Right atrium auricular region (tissue), 2 donors: ENCODE results near the gene MACROH2A1. TPM values are rescaled to one million over a fixed set of nuclear protein-coding genes. Genes with fewer than 3 reads are reported as not detected.

Experiments
- DNase-seq: peaks from one replicate; pipeline ENCODE4 v3.0.0-alpha.2; 2019; ENCODE audit warnings: low spot score
- H3K27ac ChIP-seq, 2 donors: fragments of 200-600 bp; sonication (generic); 1 replicate in 1 of 2; 2 replicates in 1 of 2; pipeline ENCODE4 v1.5.1; 2016 to 2019
- H3K27me3 ChIP-seq, 2 donors: fragments of 200-600 bp; sonication (generic); one replicate each; pipeline versions ENCODE4 v1.5.1 to v1.6.0; 2017 to 2019
- H3K36me3 ChIP-seq: fragments of 200-600 bp; sonication (generic); one replicate; pipeline ENCODE4 v1.5.1; 2016
- H3K4me1 ChIP-seq, 2 donors: fragments of 200-600 bp; sonication (generic); one replicate each; pipeline versions ENCODE4 v1.5.1 to v1.6.0; 2017 to 2019
- H3K4me3 ChIP-seq, 2 donors: fragments of 200-600 bp; sonication (generic); 1 replicate in 1 of 2; 2 replicates in 1 of 2; pipeline ENCODE4 v1.5.1; 2017 to 2019; ENCODE audit warnings: mild to moderate bottlenecking in 1 of 2, moderate library complexity in 1 of 2
- H3K9me3 ChIP-seq, 2 donors: fragments of 200-600 bp; sonication (generic); one replicate each; pipeline ENCODE4 v1.5.1; 2019
- total RNA-seq, 2 donors: library from RNA; depleted of rRNA; stranded (reverse); fragments of >200 nt; gene quantifications; one replicate each; pipeline ENCODE4 v1.1.0, GENCODE V29; 2016
- TF ChIP-seq, protein P1 (sequence below), 2 donors: fragments of 200-600 bp; sonication (generic); IDR thresholded peaks; one replicate each; pipeline ENCODE4 v1.5.1; 2019; ENCODE audit warnings: antibody characterized with exemption in 2 of 2

Gene MACROH2A1
- total RNA-seq, 2 donors from 2014 or later = 149 to 179 TPM

- H3K27ac ChIP-seq = no peak overlapping the region
- peaks cover 0 to 29% of the 10 kb centered on the region in 2 donors for H3K4me1 ChIP-seq
- TF ChIP-seq, protein P1, sequence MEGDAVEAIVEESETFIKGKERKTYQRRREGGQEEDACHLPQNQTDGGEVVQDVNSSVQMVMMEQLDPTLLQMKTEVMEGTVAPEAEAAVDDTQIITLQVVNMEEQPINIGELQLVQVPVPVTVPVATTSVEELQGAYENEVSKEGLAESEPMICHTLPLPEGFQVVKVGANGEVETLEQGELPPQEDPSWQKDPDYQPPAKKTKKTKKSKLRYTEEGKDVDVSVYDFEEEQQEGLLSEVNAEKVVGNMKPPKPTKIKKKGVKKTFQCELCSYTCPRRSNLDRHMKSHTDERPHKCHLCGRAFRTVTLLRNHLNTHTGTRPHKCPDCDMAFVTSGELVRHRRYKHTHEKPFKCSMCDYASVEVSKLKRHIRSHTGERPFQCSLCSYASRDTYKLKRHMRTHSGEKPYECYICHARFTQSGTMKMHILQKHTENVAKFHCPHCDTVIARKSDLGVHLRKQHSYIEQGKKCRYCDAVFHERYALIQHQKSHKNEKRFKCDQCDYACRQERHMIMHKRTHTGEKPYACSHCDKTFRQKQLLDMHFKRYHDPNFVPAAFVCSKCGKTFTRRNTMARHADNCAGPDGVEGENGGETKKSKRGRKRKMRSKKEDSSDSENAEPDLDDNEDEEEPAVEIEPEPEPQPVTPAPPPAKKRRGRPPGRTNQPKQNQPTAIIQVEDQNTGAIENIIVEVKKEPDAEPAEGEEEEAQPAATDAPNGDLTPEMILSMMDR (IDR thresholded peaks at IDR 0.05) = no peak
- H3K9me3 ChIP-seq = no peaks in the 10 kb centered on the region
- no peaks in the 10 kb centered on the region for H3K27me3 ChIP-seq
- H3K4me3 ChIP-seq = no peak overlapping the region
- no peak for DNase-seq
- peaks cover 50% of the 10 kb centered on the region for H3K36me3 ChIP-seq
Observed at GRCh38 chr5:135335031-135335828, 63.8 kb downstream of the MACROH2A1 start.

- no peak for DNase-seq
- Histone ChIP-seq H3K4me1 (peaks cover 0 to 29% of the 10 kb centered on the region in 2 donors), H3K9me3 (no peaks in the 10 kb centered on the region), H3K36me3 (peaks cover 38% of the 10 kb centered on the region), H3K4me3 (no peak overlapping the region), H3K27me3 (no peaks in the 10 kb centered on the region), H3K27ac (no peak overlapping the region)
- TF ChIP-seq, protein P1 (IDR thresholded peaks at IDR 0.05) = no peak
Observed at GRCh38 chr5:135333732-135334515, 65.1 kb downstream of the MACROH2A1 start.

DNA sequence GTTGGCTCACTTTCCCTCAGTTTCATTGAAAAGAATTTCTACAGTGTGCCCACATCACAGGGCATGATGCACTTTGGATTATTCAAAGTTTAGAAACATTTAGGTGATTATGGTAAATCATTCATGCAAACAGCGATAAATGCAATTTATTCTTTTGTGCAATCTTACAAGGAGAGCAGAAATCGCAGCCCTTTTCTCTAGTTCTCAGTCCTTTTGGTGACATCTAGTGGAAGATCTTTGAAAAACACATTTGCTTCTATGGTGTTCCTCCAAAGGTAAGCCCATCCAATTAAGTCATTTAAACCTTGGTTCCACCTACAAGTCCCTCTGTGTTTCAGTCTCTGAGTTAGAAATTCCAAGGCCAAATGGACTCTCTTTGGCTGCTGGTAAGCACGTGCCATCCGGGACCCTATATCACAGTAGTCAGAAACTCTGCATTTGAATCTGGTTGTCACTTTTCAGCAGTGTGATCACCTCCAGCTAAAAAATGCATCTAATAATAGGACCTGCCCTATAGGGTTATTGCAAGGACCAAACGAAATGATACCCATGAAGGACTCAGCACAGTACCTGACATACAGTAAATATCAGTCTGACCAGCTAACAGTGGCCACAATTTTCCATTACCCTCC lies 66.4 kb downstream of the MACROH2A1 start:
- Histone ChIP-seq H3K27me3 (no peaks in the 10 kb centered on the region), H3K4me3 (no peak overlapping the region), H3K36me3 (peaks cover 27% of the 10 kb centered on the region), H3K9me3 (no peaks in the 10 kb centered on the region), H3K27ac (no peak overlapping the region), H3K4me1 (peaks cover 0 to 26% of the 10 kb centered on the region in 2 donors)
- TF ChIP-seq, protein P1 (IDR thresholded peaks at IDR 0.05) = peak; percentile 29 to 63
- no peak for DNase-seq

GRCh38 chr5:135331612-135332011 lies 67.4 kb downstream of the MACROH2A1 start:
- DNase-seq = no peak
- Histone ChIP-seq H3K27ac (no peak overlapping the region), H3K4me3 (no peak overlapping the region), H3K4me1 (peaks cover 0 to 17% of the 10 kb centered on the region in 2 donors), H3K9me3 (no peaks in the 10 kb centered on the region), H3K36me3 (peaks cover 18% of the 10 kb centered on the region), H3K27me3 (no peaks in the 10 kb centered on the region)
- TF ChIP-seq, protein P1 (IDR thresholded peaks at IDR 0.05) = no peak

- no peaks in the 10 kb centered on the region for H3K9me3 ChIP-seq
- H3K36me3 ChIP-seq = peaks cover 18% of the 10 kb centered on the region
- TF ChIP-seq, protein P1 (IDR thresholded peaks at IDR 0.05) = no peak
- H3K4me3 ChIP-seq = no peak overlapping the region
- DNase-seq = no peak
- H3K27me3 ChIP-seq = no peaks in the 10 kb centered on the region
- peaks cover 0 to 9% of the 10 kb centered on the region in 2 donors for H3K4me1 ChIP-seq
- no peak overlapping the region for H3K27ac ChIP-seq
Observed at GRCh38 chr5:135330798-135331096, 68.3 kb downstream of the MACROH2A1 start.
